ENCODE measurements around the gene UNC5C.

GRCh38 chr4:95446173-95446572 is 102.6 kb downstream of the UNC5C start:
- TF ChIP-seq CTCF (IDR thresholded peaks at IDR 0.05) (no peak), EZH2 (IDR thresholded peaks at IDR 0.05) (no peak)

All from neural progenitor cell (in vitro differentiated cells).